Measurements from ENCODE around the gene MARVELD1. TPM values are rescaled to one million over a fixed set of nuclear protein-coding genes. Genes with fewer than 3 reads are reported as not detected.

Gene MARVELD1
- total and polyA plus RNA-seq, 2 experiments from 2014 or later, result 29.4 to 64.8 TPM

- no peaks in the 10 kb centered on the region for H3K9me2 ChIP-seq (ENCODE audit: insufficient read depth)
- TF ChIP-seq EZH2phosphoT487 (IDR thresholded peaks at IDR 0.05; ENCODE audit: insufficient read depth, low read depth) (no peak), EZH2 (IDR thresholded peaks at IDR 0.05; ENCODE audit: insufficient read depth, poor library complexity, severe bottlenecking) (no peak)
- peaks cover 42% of the 10 kb centered on the region for H3K4me1 ChIP-seq (ENCODE audit: insufficient read depth)
- no peak overlapping the region for H3K27ac ChIP-seq
- no peaks in the 10 kb centered on the region for H4K20me1 ChIP-seq (ENCODE audit: insufficient read depth)
- peaks cover 42% of the 10 kb centered on the region for H3K79me2 ChIP-seq (ENCODE audit: insufficient read depth)
- H3K36me3 ChIP-seq (ENCODE audit: low read depth), result peaks cover 14% of the 10 kb centered on the region
- H3F3A ChIP-seq (ENCODE audit: insufficient read depth), result peaks cover 26% of the 10 kb centered on the region
- 83 to 84% methylated on average over 2 of the region's 2 CpGs for WGBS, 2 experiments (ENCODE audit: low coverage in 1 of 2, low lambda C conversion rate in 2 of 2, missing lambda C conversion rate in 2 of 2)
- H3K4me2 ChIP-seq (ENCODE audit: unreplicated experiment), result no peak overlapping the region
- H3K4me3 ChIP-seq, result no peak overlapping the region
- no peaks in the 10 kb centered on the region for H3K27me3 ChIP-seq (replicated peaks; ENCODE audit: insufficient read depth)
- no peak for DNase-seq
- in situ Hi-C loops (cut with MboI), result no loop called here
- H3K9me3 ChIP-seq (ENCODE audit: low read depth), result no peaks in the 10 kb centered on the region
- no peak overlapping the region for H2AFZ ChIP-seq
- no peak overlapping the region for H3K9ac ChIP-seq
Observed at GRCh38 chr10:97719602-97720001, 6.1 kb downstream of the MARVELD1 start.

GRCh38 chr10:97721871-97722780 is 8.6 kb downstream of the MARVELD1 start:
- H3K9ac ChIP-seq, result no peak overlapping the region
- H3K27ac ChIP-seq, result no peak overlapping the region
- TF ChIP-seq EZH2phosphoT487 (IDR thresholded peaks at IDR 0.05; ENCODE audit: insufficient read depth, low read depth) (no peak), EZH2 (IDR thresholded peaks at IDR 0.05; ENCODE audit: insufficient read depth, poor library complexity, severe bottlenecking) (no peak)
- no peak overlapping the region for H2AFZ ChIP-seq
- H3K4me2 ChIP-seq (ENCODE audit: unreplicated experiment), result no peak overlapping the region
- peaks cover 18% of the 10 kb centered on the region for H3K79me2 ChIP-seq (ENCODE audit: insufficient read depth)
- no peaks in the 10 kb centered on the region for H3K9me3 ChIP-seq (ENCODE audit: low read depth)
- in situ Hi-C loops (cut with MboI), result no loop called here
- peaks cover 12% of the 10 kb centered on the region for H3K36me3 ChIP-seq (ENCODE audit: low read depth)
- DNase-seq, result no peak
- WGBS, 2 experiments (ENCODE audit: low coverage in 1 of 2, low lambda C conversion rate in 2 of 2, missing lambda C conversion rate in 2 of 2), result 73 to 75% methylated on average over 12 of the region's 12 CpGs
- peaks cover 37% of the 10 kb centered on the region for H3F3A ChIP-seq (ENCODE audit: insufficient read depth)
- no peaks in the 10 kb centered on the region for H3K9me2 ChIP-seq (ENCODE audit: insufficient read depth)
- no peaks in the 10 kb centered on the region for H3K27me3 ChIP-seq (replicated peaks; ENCODE audit: insufficient read depth)
- H4K20me1 ChIP-seq (ENCODE audit: insufficient read depth), result no peaks in the 10 kb centered on the region
- H3K4me3 ChIP-seq, result no peak overlapping the region
- peaks cover 31% of the 10 kb centered on the region for H3K4me1 ChIP-seq (ENCODE audit: insufficient read depth)

GRCh38 chr10:97723001-97723400 is 9.5 kb downstream of the MARVELD1 start:
- Histone ChIP-seq H3K9me2 (ENCODE audit: insufficient read depth) (no peaks in the 10 kb centered on the region), H3K27me3 (replicated peaks; ENCODE audit: insufficient read depth) (no peaks in the 10 kb centered on the region), H3K4me1 (ENCODE audit: insufficient read depth) (peaks cover 32% of the 10 kb centered on the region), H3F3A (ENCODE audit: insufficient read depth) (peaks cover 45% of the 10 kb centered on the region), H3K79me2 (ENCODE audit: insufficient read depth) (peaks cover 9% of the 10 kb centered on the region; the same call in 1 of the 2 replicates), H2AFZ (no peak overlapping the region), H3K4me3 (no peak overlapping the region), H3K27ac (no peak overlapping the region), H3K36me3 (ENCODE audit: low read depth) (peaks cover 6% of the 10 kb centered on the region; the same call in 1 of the 2 replicates), H3K9me3 (ENCODE audit: low read depth) (no peaks in the 10 kb centered on the region), H4K20me1 (ENCODE audit: insufficient read depth) (no peaks in the 10 kb centered on the region), H3K9ac (no peak overlapping the region), H3K4me2 (ENCODE audit: unreplicated experiment) (no peak overlapping the region)
- DNase-seq, result peak; percentile 21
- in situ Hi-C loops (cut with MboI), result no loop called here
- WGBS, 2 experiments (ENCODE audit: low coverage in 1 of 2, low lambda C conversion rate in 2 of 2, missing lambda C conversion rate in 2 of 2), result 98 to 100% methylated on average over 3 of the region's 3 CpGs
- TF ChIP-seq EZH2phosphoT487 (IDR thresholded peaks at IDR 0.05; ENCODE audit: insufficient read depth, low read depth) (no peak), EZH2 (IDR thresholded peaks at IDR 0.05; ENCODE audit: insufficient read depth, poor library complexity, severe bottlenecking) (no peak)

GRCh38 chr10:97724341-97724941 is 10.9 kb downstream of the MARVELD1 start:
- peak overlapping the region; percentile 70 for H3K27ac ChIP-seq
- H3K9ac ChIP-seq, result peak overlapping the region; percentile 27; the same call in 1 of the 2 replicates
- H3K79me2 ChIP-seq (ENCODE audit: insufficient read depth), result no peaks in the 10 kb centered on the region
- H3K36me3 ChIP-seq (ENCODE audit: low read depth), result no peaks in the 10 kb centered on the region; the same call in 1 of the 2 replicates
- TF ChIP-seq EZH2 (IDR thresholded peaks at IDR 0.05; ENCODE audit: insufficient read depth, poor library complexity, severe bottlenecking), result no peak
- no peak for TF ChIP-seq EZH2phosphoT487 (IDR thresholded peaks at IDR 0.05; ENCODE audit: insufficient read depth, low read depth)
- DNase-seq, result peak; percentile 89
- H3K9me3 ChIP-seq (ENCODE audit: low read depth), result no peaks in the 10 kb centered on the region
- no peaks in the 10 kb centered on the region for H4K20me1 ChIP-seq (ENCODE audit: insufficient read depth)
- no peaks in the 10 kb centered on the region for H3K9me2 ChIP-seq (ENCODE audit: insufficient read depth)
- H3K4me1 ChIP-seq (ENCODE audit: insufficient read depth), result peaks cover 21% of the 10 kb centered on the region
- no peaks in the 10 kb centered on the region for H3K27me3 ChIP-seq (replicated peaks; ENCODE audit: insufficient read depth)
- in situ Hi-C loops (cut with MboI), result no loop called here
- no peak overlapping the region for H3K4me2 ChIP-seq (ENCODE audit: unreplicated experiment)
- whole genome bisulfite sequencing, 2 experiments (ENCODE audit: low coverage in 1 of 2, low lambda C conversion rate in 2 of 2, missing lambda C conversion rate in 2 of 2), result 43 to 46% methylated on average over 5 of the region's 5 CpGs
- no peak overlapping the region for H3K4me3 ChIP-seq
- H2AFZ ChIP-seq, result no peak overlapping the region
- H3F3A ChIP-seq (ENCODE audit: insufficient read depth), result peaks cover 41% of the 10 kb centered on the region
